IMR-90 (cell line): ENCODE data around the gene NUDT1.

Experiments
- CTCF ChIP-seq: conservative IDR thresholded peaks from 2 replicates; pipeline ENCODE4 v1.5.1; 2012; ENCODE audit warnings: mild to moderate bottlenecking, low read depth, low read length, improper control_type of control experiment
- POLR2A ChIP-seq: IDR thresholded peaks from 2 replicates; pipeline ENCODE4 v1.6.1; 2012; ENCODE audit warnings: mild to moderate bottlenecking, low read depth, low read length

DNA sequence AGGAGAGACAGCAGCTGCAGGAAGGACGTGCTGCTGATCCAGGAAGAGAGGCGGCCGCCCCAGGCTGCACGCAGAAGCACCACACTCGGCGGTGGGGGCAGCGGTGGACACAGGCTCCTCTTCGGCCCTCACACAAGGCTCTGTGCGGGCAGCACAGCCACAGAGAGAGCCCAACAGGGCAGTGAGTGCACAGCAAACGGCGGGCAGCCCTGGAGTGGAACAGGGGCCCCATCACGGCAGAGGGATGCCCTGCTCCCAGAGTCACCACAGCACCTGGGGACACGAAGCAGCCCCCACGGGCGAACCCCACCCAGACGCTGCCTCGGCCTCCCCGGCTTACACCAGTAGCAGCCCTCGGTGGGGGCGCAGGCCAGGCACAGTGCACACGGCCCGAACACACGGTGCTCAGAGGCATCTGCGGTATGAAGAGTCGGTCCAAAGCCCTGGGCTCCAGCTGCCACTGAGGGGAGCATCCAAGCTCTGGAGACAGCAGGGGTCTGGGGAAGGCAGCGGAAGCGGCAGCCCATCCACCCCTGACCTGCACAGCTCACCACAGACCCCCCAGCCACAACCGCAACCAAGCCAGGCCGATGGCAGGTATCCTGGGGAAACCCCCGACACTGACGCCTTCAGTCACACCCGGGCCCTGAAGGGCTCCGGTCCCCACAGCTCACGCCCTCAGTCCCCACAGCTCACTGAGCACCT, 16.8 kb downstream of the NUDT1 start:
- no peak for TF ChIP-seq CTCF
- TF ChIP-seq POLR2A: no peak
